ENCODE results near the gene FXYD4.

The FXYD4 gene

GRCh38 chr10:43361547-43362190 lies 9.8 kb upstream of the FXYD4 start:
- no peak for TF ChIP-seq MAX (IDR thresholded peaks at IDR 0.05)
- TF ChIP-seq NFIC (IDR thresholded peaks at IDR 0.05): no peak
- TF ChIP-seq USF1 (IDR thresholded peaks at IDR 0.05): no peak
- TF ChIP-seq REST (IDR thresholded peaks at IDR 0.05; ENCODE audit: low read depth): no peak
- peak; percentile 36; the same call in 1 of the 2 replicates for TF ChIP-seq TAF1 (IDR thresholded peaks at IDR 0.05; ENCODE audit: low read depth)

- TF ChIP-seq USF1 (IDR thresholded peaks at IDR 0.05) (peak; percentile 40), EP300 (IDR thresholded peaks at IDR 0.05; ENCODE audit: borderline replicate concordance) (peak; percentile 50; the same call in 1 of the 2 replicates), YY1 (IDR thresholded peaks at IDR 0.05; ENCODE audit: low read depth) (peak; percentile 49; the same call in 1 of the 2 replicates), RAD21 (IDR thresholded peaks at IDR 0.05; ENCODE audit: low read depth) (peak; percentile 38), FOXM1 (IDR thresholded peaks at IDR 0.05; ENCODE audit: borderline replicate concordance, low read depth) (no peak), EGR1 (IDR thresholded peaks at IDR 0.05) (no peak; the same call in 1 of the 2 replicates), TCF12 (IDR thresholded peaks at IDR 0.05; ENCODE audit: low read depth) (peak; percentile 48; the same call in 1 of the 2 replicates), CREB1 (IDR thresholded peaks at IDR 0.05; ENCODE audit: low read depth) (no peak), REST (IDR thresholded peaks at IDR 0.05; ENCODE audit: low read depth) (no peak), MAX (IDR thresholded peaks at IDR 0.05) (peak; percentile 76), NFIC (IDR thresholded peaks at IDR 0.05) (peak; percentile 82), ZBTB7A (IDR thresholded peaks at IDR 0.05; ENCODE audit: low read depth) (peak; percentile 85), CEBPB (IDR thresholded peaks at IDR 0.05) (no peak), TEAD4 (IDR thresholded peaks at IDR 0.05) (peak; percentile 48), TAF1 (IDR thresholded peaks at IDR 0.05; ENCODE audit: low read depth) (no peak; the same call in 1 of the 2 replicates)
These were observed 9.1 kb upstream of the FXYD4 start for GRCh38 chr10:43362191-43362839.

- TF ChIP-seq CREB1 (IDR thresholded peaks at IDR 0.05; ENCODE audit: low read depth) (no peak), NFIC (IDR thresholded peaks at IDR 0.05) (no peak), YY1 (IDR thresholded peaks at IDR 0.05; ENCODE audit: low read depth) (no peak), REST (IDR thresholded peaks at IDR 0.05; ENCODE audit: low read depth) (no peak), TAF1 (IDR thresholded peaks at IDR 0.05; ENCODE audit: low read depth) (no peak), ZBTB7A (IDR thresholded peaks at IDR 0.05; ENCODE audit: low read depth) (no peak), TEAD4 (IDR thresholded peaks at IDR 0.05) (no peak), TCF12 (IDR thresholded peaks at IDR 0.05; ENCODE audit: low read depth) (no peak), CEBPB (IDR thresholded peaks at IDR 0.05) (no peak), RAD21 (IDR thresholded peaks at IDR 0.05; ENCODE audit: low read depth) (no peak), USF1 (IDR thresholded peaks at IDR 0.05) (no peak), MAX (IDR thresholded peaks at IDR 0.05) (no peak), FOXM1 (IDR thresholded peaks at IDR 0.05; ENCODE audit: borderline replicate concordance, low read depth) (no peak)
These were observed 6.4 kb upstream of the FXYD4 start for GRCh38 chr10:43365001-43365400.

All from Ishikawa (cell line).